Activated CD4-positive, CD25-positive, alpha-beta regulatory T cell (primary cell): ENCODE measurements around the gene ZIC5.

Experiments used
- DNase-seq, 4 experiments: peaks; one replicate each; lab custom pipeline; 2025; lab: John Stamatoyannopoulos, UW

ZIC5 gene

GRCh38 chr13:99971576-99972189 lies at the start of gene ZIC5:
TSS of gene ZIC5 (minus strand) at chr13:99971767. CDS start at chr13:99971603, 164 bp downstream.
- no peak for DNase-seq

GRCh38 chr13:100019780-100020356 lies 48.3 kb upstream of the ZIC5 start:
- no peak for DNase-seq

GRCh38 chr13:100014621-100015020 lies 43.1 kb upstream of the ZIC5 start:
- no peak for DNase-seq

GRCh38 chr13:99998261-99998660 lies 26.7 kb upstream of the ZIC5 start:
- no peak for DNase-seq

- no peak for DNase-seq
Observed at GRCh38 chr13:99997702-99998214, 26.2 kb upstream of the ZIC5 start.

GRCh38 chr13:99996381-99996973 lies 24.9 kb upstream of the ZIC5 start:
- DNase-seq = no peak

GRCh38 chr13:99995589-99996380 lies 24.2 kb upstream of the ZIC5 start:
- no peak for DNase-seq

- DNase-seq = no peak
Observed at GRCh38 chr13:99995104-99995588, 23.6 kb upstream of the ZIC5 start.

- DNase-seq = no peak
Observed at GRCh38 chr13:99994638-99995020, 23.1 kb upstream of the ZIC5 start.

- DNase-seq = no peak
Observed at GRCh38 chr13:99993660-99994637, 22.4 kb upstream of the ZIC5 start.

- DNase-seq = no peak
Observed at GRCh38 chr13:99992949-99993351, 21.4 kb upstream of the ZIC5 start.

GRCh38 chr13:99991828-99992775 lies 20.5 kb upstream of the ZIC5 start:
- DNase-seq = no peak

GRCh38 chr13:99991013-99991827 lies 19.7 kb upstream of the ZIC5 start:
- DNase-seq = no peak

GRCh38 chr13:99990126-99990977 lies 18.8 kb upstream of the ZIC5 start:
- DNase-seq = no peak

- DNase-seq = no peak
Observed at GRCh38 chr13:99989276-99990125, 17.9 kb upstream of the ZIC5 start.

- DNase-seq = no peak
Observed at GRCh38 chr13:99988529-99989275, 17.1 kb upstream of the ZIC5 start.
